HG03066 (cell line): ENCODE data around the gene BMF.

ENCODE experiments used
- ATAC-seq: cut with Tn5 transposase; IDR thresholded peaks from one replicate; pipeline ENCODE4 v1.9.1; 2021; ENCODE audit warnings: low read depth; ENCODE audit not compliant: unreplicated experiment

BMF gene

GRCh38 chr15:40052604-40053003 lies 56.1 kb downstream of the BMF start:
- ATAC-seq, result no peak

DNA sequence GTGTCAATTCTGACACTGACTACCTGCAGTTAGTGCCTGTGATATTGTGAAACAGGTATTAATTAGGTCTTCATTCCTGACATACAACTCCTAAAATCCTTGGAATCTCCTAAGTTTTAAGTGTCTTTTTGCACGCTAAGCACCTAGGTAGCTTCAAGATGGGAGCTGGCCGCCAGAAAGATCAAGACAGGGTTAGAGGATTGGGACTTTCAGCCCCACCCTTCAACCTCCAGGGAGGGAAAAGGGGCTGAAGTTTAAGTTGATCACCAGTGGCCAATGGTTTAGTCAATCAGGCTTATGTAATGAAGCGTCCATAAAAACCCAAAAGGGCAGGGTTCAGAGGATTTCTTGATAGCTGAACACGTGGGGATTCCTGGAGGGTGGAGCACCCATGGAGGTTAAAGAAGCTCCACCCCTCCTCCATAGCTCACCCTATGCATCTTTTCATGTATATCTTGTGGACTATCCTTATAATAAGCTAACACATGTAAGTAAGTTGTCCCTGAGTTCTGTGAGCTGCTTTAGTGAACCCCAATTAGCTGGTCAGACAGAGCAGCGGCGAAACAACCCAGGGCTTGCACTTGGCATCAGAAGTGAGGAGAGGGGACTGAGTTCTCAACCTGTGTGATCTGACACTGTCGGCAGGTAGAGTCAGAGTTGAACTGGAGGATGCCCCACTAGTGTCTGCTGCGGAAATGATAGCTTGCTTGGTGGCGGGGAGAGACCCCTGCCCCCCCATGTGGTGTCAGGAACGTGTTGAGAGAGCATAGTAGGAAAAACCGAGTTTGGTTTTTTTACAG lies 56.9 kb downstream of the BMF start:
- ATAC-seq, result no peak

- ATAC-seq, result no peak
These were observed 57.8 kb downstream of the BMF start for GRCh38 chr15:40050788-40051470.

GRCh38 chr15:40048926-40049475 lies 59.7 kb downstream of the BMF start:
- ATAC-seq, result no peak

DNA sequence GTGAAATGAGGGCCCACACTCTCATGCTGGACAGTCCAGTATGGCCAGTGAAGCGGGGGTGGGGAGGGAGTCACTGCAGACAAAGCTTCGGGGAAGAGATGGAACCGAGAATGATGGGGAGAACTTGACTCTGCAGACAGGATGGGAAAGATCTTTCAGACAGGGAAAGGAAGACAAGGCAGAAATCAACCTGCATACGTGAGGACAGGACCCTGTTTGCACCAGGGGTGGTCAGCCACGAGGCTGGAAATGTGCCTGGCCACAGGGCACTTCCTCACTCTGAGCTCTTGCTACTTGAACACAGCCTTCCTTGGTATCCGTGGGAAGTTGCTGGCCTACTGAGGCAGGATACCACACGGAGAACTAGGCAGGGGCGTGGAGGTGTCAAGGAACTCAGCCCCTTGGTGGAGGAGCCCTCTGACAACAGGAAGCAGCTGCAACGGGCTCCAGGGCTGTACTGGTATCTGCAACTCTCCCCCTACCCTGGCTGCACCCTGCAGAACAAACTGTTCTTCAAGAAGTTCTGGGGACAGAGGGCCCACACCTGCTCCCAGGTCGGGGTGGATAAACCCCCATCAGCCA lies 60.4 kb downstream of the BMF start:
- peak; percentile 2 for ATAC-seq

GRCh38 chr15:40047415-40048210 lies 61.1 kb downstream of the BMF start:
- ATAC-seq, result peak; percentile 62

DNA sequence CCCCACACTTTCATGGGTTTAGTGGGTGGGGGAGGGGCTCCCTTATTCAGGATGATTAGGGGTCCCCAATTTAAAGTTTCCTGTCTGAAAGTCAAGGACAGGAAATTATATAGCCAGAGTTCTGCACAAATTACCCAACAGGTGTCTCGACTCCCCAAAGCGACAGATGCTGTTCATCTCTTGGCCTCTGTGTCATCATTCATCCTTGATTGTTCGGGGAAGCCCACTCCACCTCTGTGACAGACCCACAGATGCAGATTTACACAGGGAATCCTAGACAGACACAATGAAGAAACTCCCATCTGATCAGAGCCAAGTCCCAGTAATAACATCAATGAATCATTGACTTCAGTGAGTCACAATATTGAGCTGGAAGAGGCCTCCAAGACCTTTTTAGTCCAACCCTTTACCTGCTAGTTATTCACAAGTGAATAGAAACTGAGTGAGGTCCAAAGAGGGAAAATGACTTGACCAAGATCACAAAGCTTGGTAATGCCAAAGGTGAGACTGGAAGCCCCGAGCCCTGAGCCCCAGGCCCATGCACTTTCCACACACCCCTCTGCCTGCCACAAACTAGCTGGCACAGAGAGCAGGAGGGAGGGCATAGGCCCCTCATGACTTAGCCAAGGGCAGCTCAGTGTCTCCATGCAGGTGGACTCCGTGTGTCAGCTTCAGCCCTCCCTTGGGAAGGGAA lies 61.8 kb downstream of the BMF start:
- no peak for ATAC-seq

GRCh38 chr15:40045572-40046217 lies 63.0 kb downstream of the BMF start:
- no peak for ATAC-seq

GRCh38 chr15:40044717-40045571 lies 63.7 kb downstream of the BMF start:
- ATAC-seq, result peak; percentile 60

GRCh38 chr15:40043927-40044716 lies 64.6 kb downstream of the BMF start:
- ATAC-seq, result no peak

GRCh38 chr15:40042791-40043320 lies 65.8 kb downstream of the BMF start:
- ATAC-seq, result no peak

GRCh38 chr15:40040770-40041169 lies 67.9 kb downstream of the BMF start:
- ATAC-seq, result no peak

GRCh38 chr15:40040293-40040635 lies 68.4 kb downstream of the BMF start:
- no peak for ATAC-seq

GRCh38 chr15:40038638-40039543 lies 69.8 kb downstream of the BMF start, which contains the start of gene SRP14:
Gene SRP14, minus strand, starts transcription at chr15:40039181. Its CDS starts 65 bp downstream, at chr15:40039116.
- ATAC-seq, result peak; percentile 96

DNA sequence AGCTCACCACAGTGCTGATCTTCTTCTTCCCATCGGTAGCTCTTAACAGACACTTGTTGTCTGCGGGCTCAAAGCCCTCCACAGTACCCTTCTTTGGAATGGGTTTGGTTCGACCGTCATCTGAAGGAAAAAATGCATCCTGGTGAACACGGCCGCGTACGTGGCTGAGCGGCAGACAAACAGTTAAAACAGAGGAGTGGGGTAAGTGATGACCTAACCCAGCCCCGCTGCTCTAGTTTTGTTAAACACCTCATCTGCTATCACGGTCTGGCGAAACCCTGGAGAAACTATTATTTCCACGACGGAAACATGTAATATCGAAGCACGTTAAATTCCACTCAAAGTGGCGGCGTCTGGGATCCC lies 70.4 kb downstream of the BMF start:
- no peak for ATAC-seq
